Breast epithelium (tissue), 4 donors: Measurements from ENCODE around the gene PRPF38A. TPM values are rescaled to one million over a fixed set of nuclear protein-coding genes. Genes with fewer than 3 reads are reported as not detected.

Experiments
- DNase-seq, 2 donors: peaks; one replicate each; pipeline ENCODE4 v3.0.0-alpha.2; 2019; ENCODE audit warnings: low spot score in 2 of 2
- H3K27ac ChIP-seq, 2 donors: fragments of 200-600 bp; sonication (generic) in 1 of 2; one replicate each; pipeline ENCODE4 v1.5.1; 2016 to 2019; ENCODE audit warnings: mild to moderate bottlenecking in 1 of 2
- H3K27me3 ChIP-seq, 2 donors: fragments of 200-600 bp; sonication (generic) in 1 of 2; one replicate each; pipeline versions ENCODE4 v1.5.1 to v1.6.0; 2017 to 2019; ENCODE audit warnings: control low read depth in 1 of 2, mild to moderate bottlenecking in 1 of 2
- H3K36me3 ChIP-seq: fragments of 200-600 bp; one replicate; pipeline ENCODE4 v1.5.1; 2019
- H3K4me1 ChIP-seq, 2 donors: fragments of 200-600 bp; sonication (generic); one replicate each; pipeline ENCODE4 v1.5.1; 2016 to 2019; ENCODE audit warnings: control low read depth in 1 of 2
- H3K4me3 ChIP-seq, 3 donors: fragments of 200-600 bp; sonication (generic); 1 replicate in 2 of 3; 2 replicates in 1 of 3; pipeline ENCODE4 v1.5.1; 2016 to 2019; ENCODE audit warnings: mild to moderate bottlenecking in 3 of 3, moderate library complexity in 2 of 3
- H3K9me3 ChIP-seq, 2 donors: fragments of 200-600 bp; sonication (generic) in 1 of 2; one replicate each; pipeline ENCODE4 v1.5.1; 2016 to 2019; ENCODE audit warnings: control low read depth in 1 of 2
- CTCF ChIP-seq, 3 donors: fragments of 450-650 bp; IDR thresholded peaks; one replicate each; pipeline ENCODE4 v1.5.1; 2016 to 2017; ENCODE audit warnings: antibody characterized with exemption in 3 of 3, mild to moderate bottlenecking in 3 of 3, moderate library complexity in 3 of 3
- POLR2A ChIP-seq: fragments of 450-650 bp; IDR thresholded peaks from one replicate; pipeline ENCODE4 v1.6.1; 2016; ENCODE audit warnings: antibody characterized with exemption, mild to moderate bottlenecking, moderate library complexity
- POLR2AphosphoS5 ChIP-seq, 3 donors: sonication (generic); formaldehyde crosslinking; IDR thresholded peaks; one replicate each; pipeline ENCODE4 v1.6.1; 2017; ENCODE audit warnings: antibody characterized with exemption in 3 of 3
- intact Hi-C: fragments of 100-400 bp; cut with DNase I; formaldehyde crosslinking; loops from one replicate; pipeline ENCODE4 v1.15.1; 2023; ENCODE audit warnings: low total_unique reads
- total RNA-seq, 3 donors: library from RNA; depleted of rRNA; stranded (reverse); fragments of >200 nt; gene quantifications; one replicate each; pipeline ENCODE4 v1.1.0, GENCODE V29; 2016

PRPF38A gene
- total RNA-seq, 3 donors from 2014 or later, result 13.1 to 20.9 (median 19.7) TPM

GRCh38 chr1:52460694-52461093, 56.3 kb downstream of the PRPF38A start:
- Histone ChIP-seq H3K9me3 (no peaks in the 10 kb centered on the region), H3K27ac (no peak overlapping the region), H3K4me3 (no peak overlapping the region), H3K36me3 (no peaks in the 10 kb centered on the region), H3K4me1 (no peaks in the 10 kb centered on the region), H3K27me3 (no peaks in the 10 kb centered on the region)
- no peak for TF ChIP-seq POLR2AphosphoS5 (IDR thresholded peaks at IDR 0.05)
- no peak for TF ChIP-seq POLR2A
- TF ChIP-seq CTCF (IDR thresholded peaks at IDR 0.05), result no peak
- intact Hi-C loops, result no loop called here
- no peak for DNase-seq

DNA sequence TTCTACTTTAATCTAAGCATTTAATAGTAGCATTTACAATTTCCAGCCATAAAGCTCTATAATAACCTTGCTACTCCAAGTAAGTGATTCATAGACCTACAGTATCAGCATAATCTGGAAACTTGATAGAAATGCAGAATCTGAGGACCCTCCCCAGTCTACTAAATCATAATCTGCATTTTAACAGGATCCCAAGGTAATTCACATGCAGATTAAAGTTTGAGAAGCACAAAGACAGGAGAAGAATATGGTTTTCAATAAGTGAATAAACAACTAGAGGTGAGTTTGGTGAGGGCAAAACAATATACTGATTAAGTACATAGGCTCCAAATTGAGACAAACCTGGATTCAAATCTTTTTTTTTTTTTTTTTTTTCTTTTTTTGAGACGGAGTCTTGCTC, 57.4 kb downstream of the PRPF38A start:
- H3K4me1 ChIP-seq, result no peaks in the 10 kb centered on the region
- intact Hi-C loops, result no loop called here
- H3K27ac ChIP-seq, result no peak overlapping the region
- H3K36me3 ChIP-seq, result no peaks in the 10 kb centered on the region
- DNase-seq, result no peak
- no peaks in the 10 kb centered on the region for H3K9me3 ChIP-seq
- no peaks in the 10 kb centered on the region for H3K27me3 ChIP-seq
- no peak overlapping the region for H3K4me3 ChIP-seq
- no peak for TF ChIP-seq POLR2AphosphoS5 (IDR thresholded peaks at IDR 0.05)
- TF ChIP-seq POLR2A, result no peak
- no peak for TF ChIP-seq CTCF (IDR thresholded peaks at IDR 0.05)

DNA sequence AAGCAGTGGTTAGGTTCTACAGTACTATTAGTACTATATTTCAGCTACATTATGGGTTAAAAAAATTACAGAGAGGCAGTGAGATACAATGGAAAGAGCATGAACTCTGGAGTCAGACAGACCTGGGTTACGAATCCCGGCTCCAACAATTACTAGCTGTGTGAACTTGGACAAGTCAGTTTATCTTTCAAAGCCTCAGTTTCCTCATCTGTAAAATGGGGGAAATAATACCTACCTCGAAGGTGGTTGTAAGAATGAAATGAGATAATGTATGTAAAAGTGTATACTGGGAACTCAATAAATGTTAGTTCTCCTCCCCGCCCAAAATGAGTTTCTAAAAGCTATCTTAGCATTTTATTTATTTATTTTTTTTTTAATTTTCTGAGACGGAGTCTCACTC, 59.5 kb downstream of the PRPF38A start:
- Histone ChIP-seq H3K4me1 (no peaks in the 10 kb centered on the region), H3K27me3 (no peaks in the 10 kb centered on the region), H3K36me3 (no peaks in the 10 kb centered on the region), H3K4me3 (no peak overlapping the region), H3K9me3 (no peaks in the 10 kb centered on the region), H3K27ac (no peak overlapping the region)
- intact Hi-C loops, result no loop called here
- TF ChIP-seq POLR2A (no peak), POLR2AphosphoS5 (IDR thresholded peaks at IDR 0.05) (no peak)
- no peak for DNase-seq

- intact Hi-C loops, result no loop called here
- H3K36me3 ChIP-seq, result no peaks in the 10 kb centered on the region
Observed at GRCh38 chr1:52469108-52469507, 64.7 kb downstream of the PRPF38A start.

More at GRCh38 chr1:52469108-52469507, 64.7 kb downstream of the PRPF38A start:
- no peaks in the 10 kb centered on the region for H3K9me3 ChIP-seq
- no peak for DNase-seq
- no peak overlapping the region for H3K4me3 ChIP-seq
- no peaks in the 10 kb centered on the region for H3K4me1 ChIP-seq
- H3K27me3 ChIP-seq, result no peaks in the 10 kb centered on the region
- TF ChIP-seq POLR2A (no peak), CTCF (IDR thresholded peaks at IDR 0.05) (no peak), POLR2AphosphoS5 (IDR thresholded peaks at IDR 0.05) (no peak)
- H3K27ac ChIP-seq, result no peak overlapping the region

Other genes starting within 250 kb of the PRPF38A start
- 10 to 100 TPM; 25.2 to 33.1 (median 33.1) TPM for gene CC2D1B, start 38.4 kb upstream of the PRPF38A start, total RNA-seq
- under 1 TPM; 0.33 to 0.96 (median 0.73) TPM for gene ORC1, start 179 bp upstream of the PRPF38A start, total RNA-seq
- gene TUT4, start 148.5 kb downstream of the PRPF38A start, total RNA-seq, result 10 to 100 TPM; 44.2 to 85.3 (median 68.8) TPM
- 10 to 100 TPM; 17.8 to 24.7 (median 20.3) TPM for gene GPX7, start 197.8 kb downstream of the PRPF38A start, total RNA-seq
- under 1 TPM in 1 of 3 donors, not detected in 2; 0.15 TPM for gene SHISAL2A, start 228.6 kb downstream of the PRPF38A start, total RNA-seq